ENCODE data around the gene RFTN2.
A peak's percentile ranks its signal among the peaks of the same experiment; 100 is the strongest.
"Not testable (repeated sequence)": the region's sequence is repeated elsewhere in the genome, so short reads cannot be mapped to it uniquely, and the experiment has no call there.

The RFTN2 gene

DNA sequence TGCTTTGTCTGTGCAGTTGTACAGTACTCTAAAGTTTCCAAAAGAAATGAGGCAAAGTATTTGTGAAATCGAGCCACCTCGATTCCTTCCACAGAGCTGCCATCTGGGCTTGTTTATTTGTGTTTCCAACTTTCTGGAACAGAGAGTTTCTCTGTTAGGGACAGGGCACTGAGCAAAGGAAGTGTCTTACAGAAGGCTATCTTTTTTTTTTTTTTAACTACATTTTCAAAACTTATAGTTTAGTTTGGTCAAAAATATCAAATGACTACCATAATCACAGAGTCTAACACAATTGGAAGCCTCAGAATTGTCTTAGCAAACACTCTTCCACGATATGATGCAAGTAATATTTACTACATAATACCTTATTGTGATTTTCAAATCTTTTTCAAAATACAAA is 796 bp downstream of the RFTN2 start:
- DNase-seq (ENCODE audit: low spot score): peak; percentile 25

GRCh38 chr2:197674060-197674459 is 1.3 kb downstream of the RFTN2 start:
- DNase-seq (ENCODE audit: low spot score): no peak

DNA sequence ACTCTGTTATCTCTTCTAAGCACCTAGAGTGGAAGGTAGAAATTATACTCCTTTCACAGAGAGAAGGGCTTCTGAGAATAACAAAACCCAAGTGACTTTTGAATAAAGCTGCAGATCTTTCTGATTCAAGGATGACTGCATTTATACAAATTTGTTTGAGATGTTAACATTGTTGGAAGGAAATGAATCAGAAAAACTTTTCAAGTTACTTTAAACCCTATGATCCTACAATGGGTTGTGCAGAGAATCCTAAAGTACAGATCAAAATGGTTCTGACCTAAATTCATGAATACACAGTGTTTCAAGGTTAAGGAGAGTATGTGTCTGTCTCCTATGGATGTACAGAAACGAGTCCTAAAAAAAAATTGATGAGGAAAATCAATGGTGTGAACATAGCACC is 1.8 kb downstream of the RFTN2 start:
- peak; percentile 38 for DNase-seq (ENCODE audit: low spot score)

DNA sequence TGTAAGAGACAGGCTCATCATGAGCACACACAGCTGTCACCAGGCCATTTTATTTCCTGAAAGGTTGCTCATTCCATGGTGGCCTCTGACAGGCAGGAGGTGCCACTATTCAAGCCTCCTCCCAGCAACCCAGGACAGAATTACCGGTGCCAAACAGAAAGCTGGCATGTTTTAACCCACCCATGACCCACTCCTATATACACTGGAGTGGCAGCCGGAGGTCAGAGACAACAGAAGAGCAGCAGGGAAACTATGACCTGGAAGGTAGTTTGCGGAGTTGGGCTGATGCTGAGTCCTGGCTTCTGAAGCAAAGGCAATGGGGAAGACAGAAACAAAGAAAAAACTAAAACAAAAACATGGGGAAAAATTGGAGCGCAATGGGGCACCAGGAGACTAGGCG is 2.3 kb downstream of the RFTN2 start:
- no peak for DNase-seq (ENCODE audit: low spot score)

DNA sequence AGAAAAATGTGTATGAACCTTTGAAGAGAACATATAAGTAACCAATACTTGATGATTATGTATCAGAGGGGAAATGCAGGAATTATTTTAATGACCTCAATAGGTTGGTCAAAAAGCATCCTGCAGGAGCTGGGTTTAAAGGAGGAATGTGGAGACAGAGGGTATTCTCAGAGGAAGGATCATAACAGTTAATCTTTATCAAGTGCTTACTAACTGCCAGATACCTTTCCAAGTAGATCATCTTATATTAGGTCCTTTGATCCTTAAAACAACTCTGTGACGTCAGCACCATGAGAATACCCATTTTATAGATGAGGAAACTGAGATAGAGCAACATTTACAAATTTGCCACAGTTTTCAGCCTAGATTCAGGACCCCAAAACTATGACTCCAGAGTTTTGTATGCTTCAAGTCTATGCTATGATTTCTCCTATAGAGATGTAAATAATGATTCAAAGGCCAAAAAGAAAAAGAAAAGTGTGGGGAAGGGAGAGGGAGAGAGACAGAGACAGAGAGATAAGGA is 3.0 kb downstream of the RFTN2 start:
- no peak for DNase-seq (ENCODE audit: low spot score)

GRCh38 chr2:197669077-197669476 is 6.3 kb downstream of the RFTN2 start:
- DNase-seq (ENCODE audit: low spot score): no peak

- DNase-seq (ENCODE audit: low spot score): no peak
These were observed 7.1 kb downstream of the RFTN2 start for GRCh38 chr2:197668296-197668695.

DNA sequence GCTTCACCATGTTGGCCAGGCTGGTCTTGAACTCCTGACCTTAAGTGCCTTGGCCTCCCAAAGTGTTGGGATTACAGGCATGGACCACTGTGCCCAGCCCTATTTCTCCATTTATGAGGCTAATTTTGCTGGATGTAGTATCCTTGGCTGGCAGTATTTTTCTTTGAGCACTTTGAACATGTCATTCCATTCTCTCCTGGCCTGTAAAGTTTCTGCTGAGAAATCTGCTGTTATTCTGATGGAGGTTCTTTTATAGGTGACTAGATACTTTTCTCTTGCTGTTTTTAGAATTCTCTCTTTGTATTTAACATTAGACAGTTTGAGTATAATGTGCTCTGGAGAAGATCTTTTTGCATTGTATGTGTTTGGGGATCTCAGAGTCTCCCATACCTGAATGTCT is 9.1 kb downstream of the RFTN2 start:
- DNase-seq (ENCODE audit: low spot score): no peak

- DNase-seq (ENCODE audit: low spot score): no peak
These were observed 13.8 kb downstream of the RFTN2 start for GRCh38 chr2:197661626-197662025.

DNA sequence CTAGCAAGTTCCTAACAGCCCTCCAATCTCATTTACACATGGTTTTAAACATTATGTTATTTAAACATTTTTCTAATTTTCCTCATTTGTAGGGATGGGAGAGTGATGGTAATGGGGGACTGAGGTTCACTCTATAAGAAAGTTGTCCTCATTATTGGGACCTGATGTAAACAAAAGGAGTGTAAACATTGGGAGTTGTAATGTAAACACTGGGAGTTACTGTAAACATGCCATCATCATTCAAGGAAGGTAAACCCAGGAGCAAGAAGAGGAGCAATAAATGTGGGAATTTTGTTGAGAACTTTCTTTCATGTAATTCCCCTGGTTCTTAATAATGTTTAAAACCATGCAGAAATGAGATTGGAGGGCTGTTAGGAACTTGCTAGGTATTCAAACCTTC is 17.8 kb downstream of the RFTN2 start:
- DNase-seq (ENCODE audit: low spot score): no peak

- peak; percentile 47 for DNase-seq (ENCODE audit: low spot score)
These were observed 27.3 kb downstream of the RFTN2 start for GRCh38 chr2:197647961-197648690.

DNA sequence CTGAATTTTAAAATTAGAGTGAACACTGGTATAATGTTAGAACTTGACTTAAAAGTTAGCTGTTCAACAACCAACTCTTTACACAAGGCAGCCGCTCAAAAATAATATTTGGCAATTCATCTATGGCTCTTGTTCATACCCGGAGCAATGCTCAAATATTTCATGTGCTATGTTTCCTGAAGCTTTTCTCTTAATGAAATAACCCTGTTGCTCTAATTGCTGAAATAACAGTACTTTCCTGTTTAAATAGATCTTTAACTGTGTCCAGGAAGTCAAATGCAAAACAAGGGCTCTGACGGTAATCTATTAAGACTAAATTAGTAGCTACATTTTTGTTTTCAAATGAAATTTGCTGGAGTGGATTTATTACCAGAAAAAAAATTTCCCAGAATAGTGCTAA is 33.7 kb downstream of the RFTN2 start:
- DNase-seq (ENCODE audit: low spot score): no peak

- not testable (repeated sequence) for DNase-seq (ENCODE audit: low spot score)
These were observed 34.7 kb downstream of the RFTN2 start for GRCh38 chr2:197640571-197641122.

DNA sequence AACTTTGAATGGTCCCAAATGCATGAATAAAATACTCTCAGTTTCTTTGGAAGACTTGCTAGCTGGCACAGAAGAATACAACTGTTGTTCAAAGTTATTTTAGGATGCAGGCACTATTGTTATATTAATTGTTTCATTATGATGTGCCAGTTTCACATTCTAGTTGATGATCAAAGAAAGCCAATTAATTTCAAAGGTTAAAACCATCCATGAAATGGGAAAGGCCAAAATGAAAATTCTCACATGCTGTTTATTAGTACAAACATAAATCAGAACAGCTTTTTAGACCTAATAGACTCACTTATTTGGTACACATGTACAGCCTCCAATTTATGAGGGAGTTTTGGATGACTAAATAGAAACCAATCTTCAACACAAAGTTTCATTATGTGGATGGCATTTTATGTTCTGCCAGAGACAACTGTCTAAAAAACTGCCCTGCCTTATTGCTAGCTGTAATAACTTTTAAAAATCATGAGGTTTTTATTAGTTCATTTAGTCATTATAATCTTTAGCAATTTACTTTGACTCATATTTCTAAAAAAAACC is 42.2 kb downstream of the RFTN2 start:
- DNase-seq (ENCODE audit: low spot score): no peak

- DNase-seq (ENCODE audit: low spot score): peak; percentile 77
These were observed 47.3 kb downstream of the RFTN2 start for GRCh38 chr2:197628043-197628500.

GRCh38 chr2:197626965-197627625 is 48.3 kb downstream of the RFTN2 start:
- no peak for DNase-seq (ENCODE audit: low spot score)

DNA sequence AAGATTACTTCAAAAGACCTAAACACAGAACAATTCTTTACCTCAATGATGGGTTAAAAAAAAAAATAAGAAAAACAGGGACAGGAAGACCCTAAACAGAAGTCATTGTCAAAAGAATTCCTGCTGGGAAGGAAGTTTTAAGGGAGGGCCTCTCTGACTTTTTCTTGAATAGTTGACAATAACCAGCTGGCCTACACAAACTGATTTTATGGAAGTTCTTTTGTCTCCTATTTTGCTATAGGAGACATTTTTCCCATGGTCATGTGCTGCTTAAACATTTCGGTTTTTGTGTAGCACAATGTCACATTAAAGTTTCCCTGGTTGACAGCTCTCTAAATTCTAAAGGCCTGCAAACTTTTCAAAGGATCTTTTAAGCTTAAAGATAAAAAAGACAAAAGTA is 55.3 kb downstream of the RFTN2 start:
- no peak for DNase-seq (ENCODE audit: low spot score)

DNA sequence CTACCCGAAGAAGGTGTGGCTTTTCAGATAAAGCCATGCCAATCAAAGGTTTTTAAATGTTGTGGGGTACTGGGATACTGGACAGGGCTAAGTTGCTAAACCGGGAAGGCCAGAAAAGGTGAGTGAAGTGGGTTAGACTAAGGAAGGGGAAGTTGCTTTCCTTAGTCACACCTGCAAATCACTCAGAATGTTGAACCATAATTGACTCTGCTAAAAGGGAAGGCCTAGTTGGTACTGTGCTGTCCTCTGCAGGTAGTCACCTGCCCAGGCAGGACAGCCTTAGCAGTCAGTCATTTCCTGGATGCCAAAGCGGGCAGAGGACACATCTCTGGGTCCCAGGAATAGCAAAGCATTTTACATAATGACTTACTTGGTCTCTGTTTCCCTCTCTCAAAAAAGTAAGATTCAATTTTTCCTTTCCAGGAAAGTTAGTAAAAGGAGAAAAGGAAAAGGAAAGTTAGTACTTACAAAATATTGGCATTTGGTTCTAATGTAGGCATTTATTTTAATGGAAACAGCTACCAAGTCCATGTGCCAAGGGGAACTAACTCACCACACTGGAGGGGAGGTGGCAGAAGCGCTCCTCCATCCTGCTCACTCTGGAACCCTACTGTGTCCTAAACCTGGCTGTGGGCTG is 60.3 kb downstream of the RFTN2 start:
- DNase-seq (ENCODE audit: low spot score): no peak

- no peak for DNase-seq (ENCODE audit: low spot score)
These were observed 60.9 kb downstream of the RFTN2 start for GRCh38 chr2:197614532-197614931.

DNA sequence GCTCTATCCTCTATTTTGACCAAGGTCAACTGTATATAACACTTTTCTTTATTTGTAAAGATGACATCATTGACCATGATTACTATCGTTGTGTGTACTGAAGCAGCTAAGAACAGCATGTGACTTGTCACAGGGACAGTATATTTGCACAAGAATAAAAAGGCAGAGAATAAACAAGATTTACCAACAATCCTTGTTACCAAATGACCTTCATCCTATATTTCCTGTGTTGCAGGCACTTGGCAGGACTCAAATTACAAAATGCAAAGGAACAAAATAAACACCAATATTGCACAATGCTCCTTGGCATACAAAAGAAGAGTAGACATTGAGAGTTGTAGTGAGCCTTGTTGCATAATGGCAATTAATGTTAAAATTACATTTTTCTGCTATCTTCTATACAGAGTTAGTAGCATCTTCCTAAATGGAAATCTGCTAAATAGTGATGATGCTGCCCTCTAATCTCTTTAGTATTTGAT is 61.8 kb downstream of the RFTN2 start:
- DNase-seq (ENCODE audit: low spot score): no peak

DNA sequence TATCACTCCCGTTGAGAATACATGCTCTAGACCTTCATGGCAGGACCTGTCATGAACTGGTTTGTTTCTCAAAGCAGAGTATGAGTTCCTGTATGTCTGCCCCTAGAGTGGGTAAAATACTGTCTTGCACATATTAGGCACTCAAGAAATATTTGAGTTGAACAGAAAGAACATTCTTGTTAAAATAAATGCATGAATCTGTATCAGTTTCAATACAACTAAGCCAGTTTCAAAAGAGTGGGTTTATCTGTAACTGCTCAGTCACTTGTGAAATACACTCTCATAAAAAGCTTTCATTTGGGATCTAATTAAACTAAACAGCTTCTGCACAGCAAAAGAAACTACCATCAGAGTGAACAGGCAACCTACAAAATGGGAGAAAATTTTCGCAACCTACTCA is 69.2 kb downstream of the RFTN2 start:
- no peak for DNase-seq (ENCODE audit: low spot score)

DNA sequence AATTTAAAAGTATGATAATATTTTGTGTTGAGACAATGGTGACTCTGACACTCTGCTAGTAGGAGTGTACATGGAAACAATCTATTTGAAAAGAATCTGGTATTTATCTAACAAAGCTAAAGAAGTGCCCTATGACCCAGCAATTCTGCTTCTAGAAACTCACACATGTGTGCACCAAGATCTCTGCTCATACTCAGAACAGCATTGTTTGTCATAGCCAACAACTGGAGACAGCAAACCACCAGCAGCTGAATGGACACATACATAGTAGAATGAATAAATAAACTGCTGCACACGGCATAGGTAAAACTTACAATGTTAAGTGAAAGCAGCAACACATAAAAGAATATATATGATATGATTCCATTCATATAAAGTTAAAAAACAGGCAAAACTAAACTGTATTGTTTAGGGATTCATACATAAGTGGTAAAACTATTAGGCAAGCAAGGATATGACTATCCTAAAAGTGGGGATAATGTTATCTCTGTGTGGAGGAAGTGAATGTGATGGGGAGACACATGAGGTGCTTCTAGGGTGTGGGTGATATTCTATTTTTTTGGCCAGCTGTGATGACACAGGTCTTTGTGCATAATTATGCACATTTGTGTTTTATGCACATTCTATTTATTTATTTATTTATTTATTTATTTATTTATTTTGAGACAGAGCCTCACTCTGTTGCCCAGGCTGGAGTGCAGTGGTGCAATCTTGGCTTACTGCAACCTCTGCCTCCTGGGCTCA is 71.1 kb downstream of the RFTN2 start:
- no peak for DNase-seq (ENCODE audit: low spot score)

Measured in kidney capillary endothelial cell (primary cell).